NB4 (cell line): ENCODE measurements around the gene NRL.
"Not testable (repeated sequence)": the region's sequence is repeated elsewhere in the genome, so short reads cannot be mapped to it uniquely, and the experiment has no call there.

Experiments
- MAX ChIP-seq: IDR thresholded peaks from 2 replicates; pipeline ENCODE4 v1.6.1; 2011; ENCODE audit warnings: low read depth, low read length
- POLR2A ChIP-seq: IDR thresholded peaks from 2 replicates; pipeline ENCODE4 v1.6.1; 2011; ENCODE audit warnings: mild to moderate bottlenecking; ENCODE audit not compliant: insufficient read length; ENCODE audit errors: extremely low read depth
- TF ChIP-seq, protein P1 (sequence below): IDR thresholded peaks from one replicate; pipeline ENCODE4 v1.5.1; 2012; ENCODE audit warnings: low read depth, low read length

- TF ChIP-seq MAX, POLR2A: not testable (repeated sequence)
- TF ChIP-seq, protein P1, sequence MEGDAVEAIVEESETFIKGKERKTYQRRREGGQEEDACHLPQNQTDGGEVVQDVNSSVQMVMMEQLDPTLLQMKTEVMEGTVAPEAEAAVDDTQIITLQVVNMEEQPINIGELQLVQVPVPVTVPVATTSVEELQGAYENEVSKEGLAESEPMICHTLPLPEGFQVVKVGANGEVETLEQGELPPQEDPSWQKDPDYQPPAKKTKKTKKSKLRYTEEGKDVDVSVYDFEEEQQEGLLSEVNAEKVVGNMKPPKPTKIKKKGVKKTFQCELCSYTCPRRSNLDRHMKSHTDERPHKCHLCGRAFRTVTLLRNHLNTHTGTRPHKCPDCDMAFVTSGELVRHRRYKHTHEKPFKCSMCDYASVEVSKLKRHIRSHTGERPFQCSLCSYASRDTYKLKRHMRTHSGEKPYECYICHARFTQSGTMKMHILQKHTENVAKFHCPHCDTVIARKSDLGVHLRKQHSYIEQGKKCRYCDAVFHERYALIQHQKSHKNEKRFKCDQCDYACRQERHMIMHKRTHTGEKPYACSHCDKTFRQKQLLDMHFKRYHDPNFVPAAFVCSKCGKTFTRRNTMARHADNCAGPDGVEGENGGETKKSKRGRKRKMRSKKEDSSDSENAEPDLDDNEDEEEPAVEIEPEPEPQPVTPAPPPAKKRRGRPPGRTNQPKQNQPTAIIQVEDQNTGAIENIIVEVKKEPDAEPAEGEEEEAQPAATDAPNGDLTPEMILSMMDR, result not testable (repeated sequence)
Measured at GRCh38 chr14:24029687-24030086, 85.1 kb downstream of the NRL start.
